Skeletal muscle cell (primary cell): ENCODE data around the gene CLP1.

Source experiments
- DNase-seq: peaks from one replicate; pipeline ENCODE4 v3.0.0-alpha.2; 2010; ENCODE audit warnings: low read depth
- H3K4me3 ChIP-seq: 2 replicates; pipeline ENCODE4 v1.5.1; 2011; ENCODE audit warnings: low read depth, mild to moderate bottlenecking, control low read depth, low read length, moderate library complexity

The CLP1 gene

GRCh38 chr11:57709802-57710367 lies 52.3 kb downstream of the CLP1 start:
- DNase-seq: no peak
- H3K4me3 ChIP-seq: no peak overlapping the region
